AG10803 (cell line): ENCODE measurements around the gene CCDC107.

Experiments
- DNase-seq: peaks from one replicate; pipeline ENCODE4 v3.0.0; 2010; ENCODE audit warnings: low read depth
- H3K4me3 ChIP-seq: 2 replicates; pipeline ENCODE4 v1.5.1; 2011; ENCODE audit warnings: mild to moderate bottlenecking, low read length, control low read depth
- TF ChIP-seq, protein P1 (sequence below): conservative IDR thresholded peaks from 2 replicates; pipeline ENCODE4 v1.5.1; 2011; ENCODE audit warnings: mild to moderate bottlenecking, low read length, control low read depth, inconsistent platforms

CCDC107 gene

DNA sequence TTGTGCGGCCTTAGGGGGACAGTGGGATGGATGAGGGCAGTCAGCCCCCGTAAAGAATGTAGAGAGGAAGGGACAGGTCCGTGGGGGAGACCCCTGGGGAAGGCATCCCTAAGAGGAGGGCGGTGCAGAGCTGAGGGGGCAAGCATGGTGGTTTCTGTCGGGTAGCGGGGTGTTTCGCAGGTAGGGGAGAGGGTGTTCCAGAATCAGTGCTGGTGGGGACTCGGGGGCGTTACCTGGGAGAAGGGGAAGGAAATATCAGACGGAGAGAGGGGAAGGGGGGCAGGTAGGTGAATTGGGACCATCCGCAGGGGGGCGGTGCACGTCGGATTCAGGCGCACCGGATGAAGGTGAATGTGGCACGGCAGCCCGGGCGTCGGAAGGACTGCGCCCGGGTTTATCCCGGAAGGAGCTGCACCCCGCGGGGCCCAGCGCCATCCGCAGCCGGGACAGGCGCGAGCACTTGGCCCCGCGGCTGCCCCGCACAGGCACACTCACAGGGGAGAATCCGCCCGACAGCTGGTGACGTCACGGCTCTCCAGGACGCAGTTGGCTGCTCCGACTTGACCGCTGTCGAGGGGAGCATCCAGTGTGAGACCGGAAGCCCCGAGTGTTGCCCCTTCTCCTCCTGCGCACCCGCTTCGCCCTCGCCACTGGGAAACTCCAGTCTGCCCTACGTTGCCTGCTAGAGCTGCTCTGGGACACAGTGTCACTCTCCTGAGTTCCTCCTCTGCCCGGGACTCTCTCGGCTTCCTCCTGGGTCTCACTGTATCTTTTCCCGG, 41.2 kb upstream of the CCDC107 start:
- peak overlapping the region; percentile 48 for H3K4me3 ChIP-seq
- TF ChIP-seq, protein P1, sequence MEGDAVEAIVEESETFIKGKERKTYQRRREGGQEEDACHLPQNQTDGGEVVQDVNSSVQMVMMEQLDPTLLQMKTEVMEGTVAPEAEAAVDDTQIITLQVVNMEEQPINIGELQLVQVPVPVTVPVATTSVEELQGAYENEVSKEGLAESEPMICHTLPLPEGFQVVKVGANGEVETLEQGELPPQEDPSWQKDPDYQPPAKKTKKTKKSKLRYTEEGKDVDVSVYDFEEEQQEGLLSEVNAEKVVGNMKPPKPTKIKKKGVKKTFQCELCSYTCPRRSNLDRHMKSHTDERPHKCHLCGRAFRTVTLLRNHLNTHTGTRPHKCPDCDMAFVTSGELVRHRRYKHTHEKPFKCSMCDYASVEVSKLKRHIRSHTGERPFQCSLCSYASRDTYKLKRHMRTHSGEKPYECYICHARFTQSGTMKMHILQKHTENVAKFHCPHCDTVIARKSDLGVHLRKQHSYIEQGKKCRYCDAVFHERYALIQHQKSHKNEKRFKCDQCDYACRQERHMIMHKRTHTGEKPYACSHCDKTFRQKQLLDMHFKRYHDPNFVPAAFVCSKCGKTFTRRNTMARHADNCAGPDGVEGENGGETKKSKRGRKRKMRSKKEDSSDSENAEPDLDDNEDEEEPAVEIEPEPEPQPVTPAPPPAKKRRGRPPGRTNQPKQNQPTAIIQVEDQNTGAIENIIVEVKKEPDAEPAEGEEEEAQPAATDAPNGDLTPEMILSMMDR: no peak
- peak; percentile 50 for DNase-seq

DNA sequence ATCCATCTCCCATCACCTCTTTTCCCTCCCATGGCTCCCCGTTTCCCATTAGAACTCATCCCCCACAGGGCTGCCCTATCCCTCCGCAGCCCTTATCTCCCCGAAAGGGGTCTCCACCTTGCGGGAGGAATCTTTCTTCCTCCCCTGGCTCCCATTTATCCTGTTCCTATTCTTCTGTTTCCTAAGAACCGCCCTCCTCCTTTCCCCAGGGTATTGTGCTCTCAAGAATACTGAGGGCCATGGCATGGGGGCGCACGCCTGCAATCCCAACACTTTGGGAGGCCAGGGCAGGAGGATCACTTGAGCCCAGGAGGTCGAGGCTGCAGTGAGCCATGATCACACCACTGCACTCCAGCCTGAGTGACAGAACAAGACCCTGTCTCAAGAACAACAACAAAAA, 40.5 kb upstream of the CCDC107 start:
- H3K4me3 ChIP-seq: no peak overlapping the region
- TF ChIP-seq, protein P1: no peak
- DNase-seq: no peak

DNA sequence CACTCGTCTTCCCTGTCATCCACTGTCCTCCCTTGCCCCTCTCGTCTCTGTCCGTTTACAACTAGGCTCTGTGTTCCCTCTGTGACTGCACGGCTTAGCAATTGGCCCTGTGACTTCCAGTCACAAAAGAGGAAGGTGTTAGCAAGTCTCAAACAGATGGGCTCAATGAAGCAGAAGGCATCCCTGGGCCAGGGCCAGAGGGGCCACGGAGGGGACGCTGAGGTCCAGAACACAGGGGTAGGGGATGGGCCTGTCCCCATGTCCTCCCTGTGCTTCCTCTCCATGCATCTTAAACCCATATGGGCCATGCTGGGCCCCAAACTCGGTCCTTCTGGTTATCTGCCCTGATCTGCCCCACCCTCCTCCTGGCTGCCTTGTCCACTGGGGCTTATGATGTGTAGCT, 39.8 kb upstream of the CCDC107 start, which contains the start of gene CD72:
Gene CD72, minus strand, starts transcription at position 89 of the 403 bp plus-strand sequence. CDS start 110 bp downstream, outside the sequence.
- peak within 1 kb of the TSS; percentile 48 for H3K4me3 ChIP-seq
- no peak for DNase-seq
- TF ChIP-seq, protein P1: no peak

DNA sequence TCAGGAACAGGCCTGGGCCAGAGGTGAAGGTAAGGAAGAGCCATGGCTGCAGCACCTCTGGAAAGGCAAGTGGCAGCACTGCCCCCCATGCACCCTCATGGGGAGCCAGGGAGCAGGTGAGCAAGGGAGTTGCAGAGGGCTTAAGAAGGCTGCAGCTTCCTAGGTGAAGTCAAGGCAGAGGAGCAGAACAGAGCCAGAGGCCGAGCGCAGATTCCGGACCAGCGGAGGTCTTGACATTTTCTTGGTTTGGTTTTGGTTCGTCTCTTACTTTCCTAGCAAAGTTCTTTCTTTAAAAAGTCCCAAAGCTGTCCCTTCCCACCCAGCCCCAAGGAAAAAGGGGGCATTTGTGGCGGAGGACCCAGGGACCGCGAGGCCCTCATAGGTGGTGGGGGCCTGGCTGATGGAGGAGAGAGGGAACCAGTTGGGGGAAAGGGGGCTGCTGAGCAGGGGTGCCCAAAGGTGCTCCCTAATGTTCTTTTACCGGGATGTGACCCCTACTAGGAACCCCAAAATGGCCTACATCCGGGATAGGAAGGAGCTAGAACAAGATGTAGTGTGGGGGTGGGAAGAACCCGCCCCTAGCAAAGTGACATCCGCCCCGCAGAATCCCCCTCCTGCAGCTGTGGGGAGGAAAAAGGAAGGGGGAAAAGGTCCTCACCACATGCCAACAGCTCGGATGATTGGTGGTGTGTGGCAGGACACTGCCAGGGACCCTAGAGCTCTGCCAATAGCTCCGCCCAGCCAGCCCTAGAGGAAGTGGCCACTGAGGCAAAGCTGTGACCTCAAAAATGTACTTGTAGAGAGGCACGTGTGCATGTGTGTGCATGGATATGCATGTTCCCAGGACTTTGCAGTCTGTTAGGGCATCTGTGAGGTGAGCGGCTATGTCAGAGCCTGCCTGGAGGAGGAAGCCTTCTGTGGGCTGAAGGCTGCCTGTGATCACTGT, 39.0 kb upstream of the CCDC107 start:
- no peak overlapping the region for H3K4me3 ChIP-seq
- DNase-seq: no peak
- TF ChIP-seq, protein P1: no peak

DNA sequence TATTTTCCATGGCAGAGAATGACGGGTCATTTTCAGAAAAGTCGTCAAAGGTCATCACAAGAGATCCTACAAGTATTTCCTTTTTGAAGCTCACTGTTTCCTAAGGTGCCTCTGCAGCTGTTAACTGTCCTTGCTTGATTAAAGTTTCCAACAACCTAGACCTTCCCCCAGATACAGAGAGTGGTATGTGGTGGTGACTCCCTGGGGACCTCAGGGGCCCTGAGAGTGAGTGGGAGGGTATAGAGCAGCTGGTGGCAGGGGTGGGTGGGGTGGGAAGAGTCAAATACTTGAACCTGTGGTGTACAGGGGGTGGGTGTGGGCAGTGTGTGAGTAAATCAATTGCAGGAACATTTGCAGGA, 38.3 kb upstream of the CCDC107 start:
- no peak overlapping the region for H3K4me3 ChIP-seq
- DNase-seq: no peak
- TF ChIP-seq, protein P1: no peak

DNA sequence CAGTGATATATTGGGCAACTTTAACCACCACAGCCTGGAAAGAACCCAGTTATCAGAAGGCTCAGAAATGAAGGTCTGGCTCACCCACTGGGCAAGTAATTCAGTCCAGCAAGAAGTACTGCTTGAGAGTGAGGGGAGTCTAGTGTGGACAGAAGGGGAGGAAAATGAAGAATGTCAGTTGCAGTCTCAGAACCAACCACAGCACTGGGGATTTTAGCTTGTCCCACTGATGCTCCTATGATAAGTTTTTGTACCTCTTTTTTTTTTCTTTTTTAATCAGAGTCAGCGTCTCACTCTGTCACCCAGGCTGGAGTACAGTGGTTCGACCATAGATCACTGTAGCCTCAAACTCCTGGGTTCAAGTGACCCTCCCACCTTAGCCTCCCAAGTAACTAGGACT, 30.5 kb upstream of the CCDC107 start:
- TF ChIP-seq, protein P1: no peak
- no peak overlapping the region for H3K4me3 ChIP-seq
- DNase-seq: no peak
